PC-3 (cell line): ENCODE results near the gene ZNF136. TPM values are rescaled to one million over a fixed set of nuclear protein-coding genes. Genes with fewer than 3 reads are reported as not detected.

Source experiments
- ATAC-seq: fragments of 200-7000 bp; cut with Tn5 transposase; 2 replicates; pipeline ENCODE4 v1.9.1; 2020; ENCODE audit warnings: mild to moderate bottlenecking, moderate library complexity
- BruUV-seq: library from RNA; stranded (reverse); fragments of 400-500 nt; replicated peaks from 2 replicates; lab custom pipeline; 2021; lab: Mats Ljungman, UMichigan
- CTCF ChIA-PET: fragments of 300-600 bp; sonication (Branson Sonifier 250); formaldehyde crosslinking; loops from one replicate; lab custom pipeline; 2022; ENCODE audit warnings: antibody characterized with exemption; lab: Charles Lee
- POLR2A ChIA-PET: fragments of 300-600 bp; sonication (Branson Sonifier 250); formaldehyde crosslinking; loops from one replicate; lab custom pipeline; 2022; ENCODE audit warnings: antibody characterized with exemption; ENCODE audit not compliant: unreplicated experiment; lab: Charles Lee
- DNase-seq: peaks from one replicate; pipeline ENCODE4 v3.0.0-alpha.2; 2015
- H2AFZ ChIP-seq: fragments of 300-600 bp; sonication (generic); 2 replicates; pipeline ENCODE4 v1.6.0; 2016; ENCODE audit warnings: antibody characterized with exemption, low read length
- H3F3A ChIP-seq: fragments of 300-600 bp; sonication (generic); one replicate; pipeline ENCODE4 v1.6.0; 2017; ENCODE audit warnings: antibody characterized with exemption, low read length, control low read depth, mild to moderate bottlenecking; ENCODE audit not compliant: unreplicated experiment
- H3K27ac ChIP-seq: fragments of 300-600 bp; sonication (generic); 2 replicates; pipeline ENCODE4 v1.5.1; 2016; ENCODE audit warnings: mild to moderate bottlenecking, low read length
- H3K27me3 ChIP-seq: fragments of 300-600 bp; sonication (generic); 2 replicates; pipeline ENCODE4 v1.6.1; 2016; ENCODE audit warnings: low read length, mixed read lengths
- H3K36me3 ChIP-seq: fragments of 300-600 bp; sonication (generic); 2 replicates; pipeline ENCODE4 v1.6.1; 2016; ENCODE audit warnings: low read depth, mixed run types, low read length, mixed read lengths
- H3K4me1 ChIP-seq: fragments of 300-600 bp; sonication (generic); 2 replicates; pipeline ENCODE4 v1.5.1; 2016; ENCODE audit warnings: low read length; ENCODE audit not compliant: insufficient read depth
- H3K4me2 ChIP-seq: fragments of 300-600 bp; sonication (generic); 2 replicates; pipeline ENCODE4 v1.6.0; 2016; ENCODE audit warnings: low read length
- H3K4me3 ChIP-seq: fragments of 300-600 bp; sonication (generic); 2 replicates; pipeline ENCODE4 v1.5.1; 2016; ENCODE audit warnings: mild to moderate bottlenecking, low read length, mixed read lengths
- H3K79me2 ChIP-seq: fragments of 300-600 bp; sonication (generic); 2 replicates; pipeline ENCODE4 v1.6.1; 2017; ENCODE audit warnings: low read length, mixed read lengths
- H3K9ac ChIP-seq: fragments of 300-600 bp; sonication (generic); 2 replicates; pipeline ENCODE4 v1.6.0; 2016; ENCODE audit warnings: mild to moderate bottlenecking, low read length
- H3K9me2 ChIP-seq: fragments of 300-600 bp; sonication (generic); replicated peaks from 2 replicates; pipeline ENCODE4 v1.6.1; 2016; ENCODE audit warnings: mixed run types, low read length, mixed read lengths
- H3K9me3 ChIP-seq: fragments of 300-600 bp; sonication (generic); 2 replicates; pipeline ENCODE4 v1.6.1; 2016; ENCODE audit warnings: low read length, mixed read lengths
- H4K20me1 ChIP-seq: fragments of 300-600 bp; sonication (generic); 2 replicates; pipeline ENCODE4 v1.6.1; 2016; ENCODE audit warnings: low read length, mixed read lengths
- EZH2 ChIP-seq: fragments of 300-600 bp; sonication (generic); IDR thresholded peaks from one replicate; pipeline ENCODE4 v1.6.1; 2017; ENCODE audit warnings: antibody characterized with exemption, mild to moderate bottlenecking, low read length; ENCODE audit not compliant: unreplicated experiment
- EZH2phosphoT487 ChIP-seq: fragments of 300-600 bp; sonication (generic); IDR thresholded peaks from 2 replicates; pipeline ENCODE4 v1.6.1; 2018; ENCODE audit warnings: mild to moderate bottlenecking, antibody characterized with exemption, low read length, borderline replicate concordance
- intact Hi-C: fragments of 100-400 bp; cut with micrococcal nuclease; formaldehyde crosslinking; loops from 2 replicates; pipeline ENCODE4 v1.9.0; 2023
- total RNA-seq: library from RNA; depleted of rRNA; stranded (reverse); fragments of >200 nt; gene quantifications from 2 replicates; pipeline ENCODE4 v1.2.3, GENCODE V29; 2014
- TF ChIP-seq, protein P1 (sequence below): fragments of 300-600 bp; sonication (generic); conservative IDR thresholded peaks from 2 replicates; pipeline ENCODE4 v1.5.1; 2017; ENCODE audit warnings: antibody characterized with exemption, low read depth, mild to moderate bottlenecking, low read length

Gene ZNF136
- total RNA-seq, 1 experiment from 2014 or later = 7.9 TPM

DNA sequence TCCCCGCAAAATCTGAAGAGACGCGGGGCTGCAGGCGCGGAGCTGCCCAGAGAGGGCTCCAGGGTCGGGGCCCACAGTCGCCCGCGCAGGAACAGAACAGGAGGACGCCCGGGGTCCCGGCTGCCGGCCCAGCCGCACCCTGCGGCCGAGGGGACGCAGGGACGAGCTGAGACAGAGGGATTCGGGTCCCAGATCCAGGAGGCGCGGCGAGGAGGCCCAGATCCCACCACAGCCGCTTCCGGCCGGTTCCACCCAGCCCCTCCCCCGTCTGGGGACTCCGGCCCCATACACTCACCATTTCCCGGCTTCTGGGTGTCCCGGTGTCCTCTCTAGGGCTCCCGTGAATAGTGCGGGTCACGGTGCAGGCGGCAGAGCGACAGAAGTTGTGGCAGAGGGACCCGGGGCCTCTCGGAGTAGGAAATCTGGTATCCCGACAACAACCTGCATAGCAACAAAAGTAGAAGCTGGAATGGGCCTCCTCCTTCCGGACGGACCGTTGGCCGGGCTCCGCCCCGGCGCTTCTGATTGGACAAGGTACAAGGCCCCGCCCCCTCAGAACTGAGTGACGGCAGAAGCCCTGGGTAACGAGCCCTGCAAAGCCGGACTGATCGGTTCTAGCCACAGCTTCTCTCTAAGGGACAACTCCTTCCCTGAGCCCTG lies 22.9 kb upstream of the ZNF136 start, which contains the start of gene ZNF20:
Gene ZNF20, minus strand, starts transcription at position 466 of the 660 bp plus-strand sequence. Its CDS starts 168 bp downstream, at position 298.
- peak; percentile 94 for ATAC-seq
- H3K27ac ChIP-seq = peak within 1 kb of the TSS; percentile 45
- peak within 1 kb of the TSS; percentile 94 for H3K4me2 ChIP-seq
- BruUV-seq = TSS peak; percentile 32
- intact Hi-C loops = no loop called here
- no peaks in the 10 kb centered on the region for H3F3A ChIP-seq
- peaks cover 29% of the 10 kb centered on the region for H3K79me2 ChIP-seq
- CTCF ChIA-PET = interaction anchor here (0.8 to 2.1 kb wide), 6 partner anchors 14 to 342 kb away, joined by 3 to 39 read pairs (median 6); partner anchors contain the start of genes ZNF491 and ZNF700
- no peaks in the 10 kb centered on the region for H4K20me1 ChIP-seq
- H2AFZ ChIP-seq = peak within 1 kb of the TSS; percentile 98
- no peaks in the 10 kb centered on the region for H3K27me3 ChIP-seq
- H3K36me3 ChIP-seq = peaks cover 46% of the 10 kb centered on the region
- TF ChIP-seq EZH2 (no peak), EZH2phosphoT487 (no peak)
- TF ChIP-seq, protein P1, sequence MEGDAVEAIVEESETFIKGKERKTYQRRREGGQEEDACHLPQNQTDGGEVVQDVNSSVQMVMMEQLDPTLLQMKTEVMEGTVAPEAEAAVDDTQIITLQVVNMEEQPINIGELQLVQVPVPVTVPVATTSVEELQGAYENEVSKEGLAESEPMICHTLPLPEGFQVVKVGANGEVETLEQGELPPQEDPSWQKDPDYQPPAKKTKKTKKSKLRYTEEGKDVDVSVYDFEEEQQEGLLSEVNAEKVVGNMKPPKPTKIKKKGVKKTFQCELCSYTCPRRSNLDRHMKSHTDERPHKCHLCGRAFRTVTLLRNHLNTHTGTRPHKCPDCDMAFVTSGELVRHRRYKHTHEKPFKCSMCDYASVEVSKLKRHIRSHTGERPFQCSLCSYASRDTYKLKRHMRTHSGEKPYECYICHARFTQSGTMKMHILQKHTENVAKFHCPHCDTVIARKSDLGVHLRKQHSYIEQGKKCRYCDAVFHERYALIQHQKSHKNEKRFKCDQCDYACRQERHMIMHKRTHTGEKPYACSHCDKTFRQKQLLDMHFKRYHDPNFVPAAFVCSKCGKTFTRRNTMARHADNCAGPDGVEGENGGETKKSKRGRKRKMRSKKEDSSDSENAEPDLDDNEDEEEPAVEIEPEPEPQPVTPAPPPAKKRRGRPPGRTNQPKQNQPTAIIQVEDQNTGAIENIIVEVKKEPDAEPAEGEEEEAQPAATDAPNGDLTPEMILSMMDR = no peak
- peak; percentile 98 for DNase-seq
- H3K4me3 ChIP-seq = peak within 1 kb of the TSS; percentile 95
- H3K9ac ChIP-seq = peak within 1 kb of the TSS; percentile 73
- H3K4me1 ChIP-seq = peaks cover 14% of the 10 kb centered on the region
- H3K9me3 ChIP-seq = peaks cover 8% of the 10 kb centered on the region; the same call in 1 of the 2 replicates
- no peaks in the 10 kb centered on the region for H3K9me2 ChIP-seq
- POLR2A ChIA-PET = interaction anchor here (0.5 to 1.0 kb wide), 10 partner anchors 17 to 1697 kb away, joined by 3 to 7 read pairs (median 3); partner anchors contain the start of genes ZNF625 and ZNF700

DNA sequence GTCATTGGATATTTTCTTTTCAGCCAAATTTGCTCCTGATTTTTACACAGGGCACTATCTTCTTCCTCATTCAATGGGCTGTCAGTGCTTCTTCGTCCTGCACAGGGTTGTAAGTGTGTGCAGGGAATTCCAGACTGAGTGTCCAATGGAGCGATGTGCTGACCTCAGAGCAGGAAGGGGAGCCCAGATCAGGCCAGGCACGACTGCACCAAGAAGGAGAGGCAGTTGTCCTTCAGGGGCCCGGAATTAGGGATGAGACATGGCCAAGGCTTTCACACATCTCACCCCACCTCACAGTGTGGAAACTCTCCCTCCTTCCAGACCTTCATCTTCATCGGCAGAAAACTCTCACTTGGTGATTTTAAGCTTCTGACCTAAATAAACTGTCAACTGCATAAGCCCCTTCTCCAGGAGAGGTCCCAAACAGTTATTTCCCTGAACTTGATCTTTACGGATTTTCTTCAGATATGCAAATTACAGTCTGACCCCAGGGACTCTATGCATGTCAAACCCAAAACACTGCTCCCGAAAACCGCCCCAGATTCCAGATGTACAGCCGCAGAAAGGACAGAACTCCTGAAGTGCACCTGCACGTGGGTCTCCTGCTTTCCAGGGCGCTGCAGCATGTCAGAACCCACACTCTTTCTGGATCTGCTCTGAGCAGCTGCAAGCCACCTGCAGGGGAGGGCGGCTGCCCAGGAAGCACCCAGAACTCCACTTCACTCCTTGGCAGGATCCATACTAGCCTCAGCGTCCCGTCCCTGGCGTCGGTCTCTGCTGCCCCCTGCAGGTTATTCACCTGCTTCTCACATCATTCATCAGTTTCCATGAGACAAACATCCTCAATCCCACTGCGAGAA lies 22.1 kb upstream of the ZNF136 start:
- BruUV-seq = no TSS peak
- CTCF ChIA-PET = interaction anchor here (0.5 to 2.1 kb wide), 10 partner anchors 14 to 452 kb away, joined by 3 to 39 read pairs (median 6); partner anchors contain the start of genes ZNF491 and ZNF700
- no peak overlapping the region for H3K9ac ChIP-seq

More for the DNA sequence above, 22.1 kb upstream of the ZNF136 start:
- no peaks in the 10 kb centered on the region for H3K9me2 ChIP-seq
- DNase-seq (peak; percentile 91), ATAC-seq (peak; percentile 75)
- peaks cover 16% of the 10 kb centered on the region for H3K9me3 ChIP-seq
- peaks cover 29% of the 10 kb centered on the region for H3K79me2 ChIP-seq
- H2AFZ ChIP-seq = peak overlapping the region; percentile 98
- peak overlapping the region; percentile 45; the same call in 1 of the 2 replicates for H3K27ac ChIP-seq
- no peaks in the 10 kb centered on the region for H3F3A ChIP-seq
- H3K27me3 ChIP-seq = no peaks in the 10 kb centered on the region
- intact Hi-C loops = loop anchor here (1.0 kb wide), 6 partner anchors 81 to 343 kb away; partner anchors contain the start of gene ZNF442
- H3K36me3 ChIP-seq = peaks cover 46% of the 10 kb centered on the region
- TF ChIP-seq EZH2 = no peak
- TF ChIP-seq, protein P1 = peak; percentile 97
- peak overlapping the region; percentile 95 for H3K4me3 ChIP-seq
- H3K4me2 ChIP-seq = peak overlapping the region; percentile 94
- peaks cover 14% of the 10 kb centered on the region for H3K4me1 ChIP-seq
- H4K20me1 ChIP-seq = no peaks in the 10 kb centered on the region
- POLR2A ChIA-PET = interaction anchor here (0.5 to 1.0 kb wide), 9 partner anchors 16 to 1697 kb away, joined by 3 to 7 read pairs (median 3); partner anchors contain the start of genes ZNF625 and ZNF700
